MCF 10A (cell line): Measurements from ENCODE around the gene ZNF236. TPM values are rescaled to one million over a fixed set of nuclear protein-coding genes. Genes with fewer than 3 reads are reported as not detected.

ENCODE experiments used
- BruUV-seq: library from RNA; stranded (reverse); fragments of 400-500 nt; replicated peaks from 2 replicates; lab custom pipeline; 2021; lab: Mats Ljungman, UMichigan
- CTCF ChIA-PET: fragments of 300-600 bp; sonication (Branson Sonifier 250); formaldehyde crosslinking; extraction: SDS; loops from one replicate; lab custom pipeline; 2021; ENCODE audit warnings: antibody characterized with exemption, inconsistent platforms; lab: Yijun Ruan, JAX
- POLR2A ChIA-PET: fragments of 300-600, 350-650 bp; sonication (Branson Sonifier 250); formaldehyde crosslinking; extraction: SDS; loops from one replicate; lab custom pipeline; 2020; ENCODE audit warnings: antibody characterized with exemption, inconsistent platforms; lab: Yijun Ruan, JAX
- DNase-seq: peaks from one replicate; pipeline ENCODE4 v3.0.0-alpha.2; 2018; ENCODE audit not compliant: unreplicated experiment
- H3K27ac Mint-ChIP-seq: one replicate; pipeline ENCODE4 v1.8.0; 2022; ENCODE audit warnings: mild to moderate bottlenecking, low read depth, mixed read lengths; ENCODE audit not compliant: unreplicated experiment
- H3K27me3 Mint-ChIP-seq: one replicate; pipeline ENCODE4 v1.8.0; 2022; ENCODE audit warnings: mixed read lengths; ENCODE audit not compliant: insufficient read depth, unreplicated experiment
- H3K36me3 Mint-ChIP-seq: one replicate; pipeline ENCODE4 v1.8.0; 2022; ENCODE audit warnings: mild to moderate bottlenecking, moderate library complexity, mixed read lengths; ENCODE audit not compliant: insufficient read depth, unreplicated experiment
- H3K4me1 Mint-ChIP-seq: one replicate; pipeline ENCODE4 v1.8.0; 2022; ENCODE audit warnings: mixed read lengths; ENCODE audit not compliant: insufficient read depth, unreplicated experiment
- H3K4me3 Mint-ChIP-seq: one replicate; pipeline ENCODE4 v1.8.0; 2022; ENCODE audit warnings: mild to moderate bottlenecking, moderate library complexity, mixed read lengths; ENCODE audit not compliant: unreplicated experiment
- H3K9me3 Mint-ChIP-seq: one replicate; pipeline ENCODE4 v1.8.0; 2022; ENCODE audit warnings: mixed read lengths; ENCODE audit not compliant: unreplicated experiment
- CTCF ChIP-seq: fragments of 200-600 bp; IDR thresholded peaks from one replicate; pipeline ENCODE4 v1.8.0; 2022; ENCODE audit warnings: antibody characterized with exemption, mild to moderate bottlenecking; ENCODE audit not compliant: unreplicated experiment
- intact Hi-C: fragments of 100-400 bp; cut with micrococcal nuclease; formaldehyde crosslinking; loops from 2 replicates; pipeline ENCODE4 v1.14.1; 2022
- total RNA-seq: library from RNA; stranded (reverse); gene quantifications from 2 replicates; pipeline ENCODE4 v1.2.3, GENCODE V29; 2022

ZNF236 gene
- total RNA-seq, 1 experiment from 2014 or later = 15.3 TPM

GRCh38 chr18:76878426-76878825, 56.1 kb downstream of the ZNF236 start:
- POLR2A ChIA-PET = no interaction called here
- Mint-ChIP-seq H3K9me3 (no peaks in the 10 kb centered on the region), H3K36me3 (peaks cover 65% of the 10 kb centered on the region), H3K27ac (no peak overlapping the region), H3K27me3 (no peaks in the 10 kb centered on the region), H3K4me3 (no peak overlapping the region), H3K4me1 (no peaks in the 10 kb centered on the region)
- no peak for TF ChIP-seq CTCF
- no peak for DNase-seq
- BruUV-seq = no TSS peak
- intact Hi-C loops = no loop called here
- CTCF ChIA-PET = interaction anchor here (1.0 kb wide), 1 partner anchor 28 kb away, joined by 3 read pairs; no protein-coding TSS in a partner anchor

GRCh38 chr18:76880026-76880425, 57.7 kb downstream of the ZNF236 start:
- ChIA-PET CTCF (interaction anchor here (0.7 to 1.1 kb wide), 3 partner anchors 77 to 374 kb away, joined by 3 read pairs; no protein-coding TSS in a partner anchor), POLR2A (no interaction called here)
- TF ChIP-seq CTCF = no peak
- Mint-ChIP-seq H3K4me1 (no peaks in the 10 kb centered on the region), H3K4me3 (no peak overlapping the region), H3K9me3 (no peaks in the 10 kb centered on the region), H3K27ac (no peak overlapping the region), H3K36me3 (peaks cover 78% of the 10 kb centered on the region), H3K27me3 (no peaks in the 10 kb centered on the region)
- no TSS peak for BruUV-seq
- intact Hi-C loops = no loop called here
- no peak for DNase-seq

- POLR2A ChIA-PET = no interaction called here
- no peaks in the 10 kb centered on the region for H3K4me1 Mint-ChIP-seq
- no peak overlapping the region for H3K4me3 Mint-ChIP-seq
- CTCF ChIA-PET = interaction anchor here (0.6 to 1.0 kb wide), 2 partner anchors 9 to 80 kb away, joined by 3 read pairs; no protein-coding TSS in a partner anchor
- peaks cover 73% of the 10 kb centered on the region for H3K36me3 Mint-ChIP-seq
- no peaks in the 10 kb centered on the region for H3K9me3 Mint-ChIP-seq
- BruUV-seq = no TSS peak
- H3K27me3 Mint-ChIP-seq = no peaks in the 10 kb centered on the region
- intact Hi-C loops = no loop called here
- TF ChIP-seq CTCF = no peak
- H3K27ac Mint-ChIP-seq = no peak overlapping the region
- DNase-seq = no peak
Observed at GRCh38 chr18:76881744-76882143, 59.4 kb downstream of the ZNF236 start.

- BruUV-seq = no TSS peak
- Mint-ChIP-seq H3K27me3 (no peaks in the 10 kb centered on the region), H3K4me3 (no peak overlapping the region), H3K4me1 (no peaks in the 10 kb centered on the region), H3K27ac (no peak overlapping the region), H3K9me3 (no peaks in the 10 kb centered on the region), H3K36me3 (peaks cover 71% of the 10 kb centered on the region)
- no peak for DNase-seq
- POLR2A ChIA-PET = interaction anchor here (0.6 kb wide), 1 partner anchor 58 kb away, joined by 3 read pairs; no protein-coding TSS in a partner anchor
- no peak for TF ChIP-seq CTCF
- intact Hi-C loops = no loop called here
- CTCF ChIA-PET = no interaction called here
Observed at GRCh38 chr18:76882146-76882545, 59.8 kb downstream of the ZNF236 start.
